ENCODE measurements around the gene EXOC6B. TPM values are rescaled to one million over a fixed set of nuclear protein-coding genes. Genes with fewer than 3 reads are reported as not detected.

EXOC6B gene
- polyA plus RNA-seq, 2 of the 4 experiments (the other 2 are of a cell fraction): 15.5 to 24.7 TPM

DNA sequence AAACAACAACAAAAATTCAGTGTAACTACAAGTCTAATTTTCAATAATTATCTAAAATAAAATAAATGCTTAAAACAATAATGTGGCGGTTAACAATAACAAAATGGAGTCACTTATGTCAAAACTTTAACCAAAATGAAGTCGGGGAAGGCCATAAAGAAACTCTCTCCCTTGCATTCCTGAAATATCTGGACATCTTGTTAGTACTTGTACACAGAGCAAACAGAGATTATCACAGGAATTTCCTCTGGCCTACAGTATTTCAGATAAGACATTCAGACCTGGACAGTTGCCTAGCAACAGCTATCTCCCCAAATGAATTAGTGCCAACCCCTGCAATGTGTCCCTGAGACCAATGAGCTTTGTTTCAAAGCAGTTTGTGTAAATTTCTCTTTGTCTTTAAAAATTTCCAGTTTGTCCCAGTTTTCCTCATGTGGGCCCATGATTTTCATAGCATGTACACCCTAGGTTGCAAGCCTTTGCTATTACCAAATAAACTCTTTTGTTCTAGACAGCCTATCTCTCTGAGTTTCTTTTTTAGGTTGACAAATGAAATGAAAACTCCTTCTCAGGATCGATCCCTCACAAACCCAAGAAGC is 68.6 kb downstream of the EXOC6B start (continued):
- no peak for TF ChIP-seq NFE2L2 (conservative IDR thresholded peaks at IDR 0.05; ENCODE audit: low read length)
- no peak for TF ChIP-seq CHD4 (IDR thresholded peaks at IDR 0.05; ENCODE audit: borderline replicate concordance)
- TF ChIP-seq, protein P1, sequence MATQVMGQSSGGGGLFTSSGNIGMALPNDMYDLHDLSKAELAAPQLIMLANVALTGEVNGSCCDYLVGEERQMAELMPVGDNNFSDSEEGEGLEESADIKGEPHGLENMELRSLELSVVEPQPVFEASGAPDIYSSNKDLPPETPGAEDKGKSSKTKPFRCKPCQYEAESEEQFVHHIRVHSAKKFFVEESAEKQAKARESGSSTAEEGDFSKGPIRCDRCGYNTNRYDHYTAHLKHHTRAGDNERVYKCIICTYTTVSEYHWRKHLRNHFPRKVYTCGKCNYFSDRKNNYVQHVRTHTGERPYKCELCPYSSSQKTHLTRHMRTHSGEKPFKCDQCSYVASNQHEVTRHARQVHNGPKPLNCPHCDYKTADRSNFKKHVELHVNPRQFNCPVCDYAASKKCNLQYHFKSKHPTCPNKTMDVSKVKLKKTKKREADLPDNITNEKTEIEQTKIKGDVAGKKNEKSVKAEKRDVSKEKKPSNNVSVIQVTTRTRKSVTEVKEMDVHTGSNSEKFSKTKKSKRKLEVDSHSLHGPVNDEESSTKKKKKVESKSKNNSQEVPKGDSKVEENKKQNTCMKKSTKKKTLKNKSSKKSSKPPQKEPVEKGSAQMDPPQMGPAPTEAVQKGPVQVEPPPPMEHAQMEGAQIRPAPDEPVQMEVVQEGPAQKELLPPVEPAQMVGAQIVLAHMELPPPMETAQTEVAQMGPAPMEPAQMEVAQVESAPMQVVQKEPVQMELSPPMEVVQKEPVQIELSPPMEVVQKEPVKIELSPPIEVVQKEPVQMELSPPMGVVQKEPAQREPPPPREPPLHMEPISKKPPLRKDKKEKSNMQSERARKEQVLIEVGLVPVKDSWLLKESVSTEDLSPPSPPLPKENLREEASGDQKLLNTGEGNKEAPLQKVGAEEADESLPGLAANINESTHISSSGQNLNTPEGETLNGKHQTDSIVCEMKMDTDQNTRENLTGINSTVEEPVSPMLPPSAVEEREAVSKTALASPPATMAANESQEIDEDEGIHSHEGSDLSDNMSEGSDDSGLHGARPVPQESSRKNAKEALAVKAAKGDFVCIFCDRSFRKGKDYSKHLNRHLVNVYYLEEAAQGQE (IDR thresholded peaks at IDR 0.05): no peak
- peak; percentile 92 for TF ChIP-seq HOXA7 (CRISPR knock-in tag; IDR thresholded peaks at IDR 0.05)
- peak; percentile 99 for TF ChIP-seq HEYL (CRISPR knock-in tag; IDR thresholded peaks at IDR 0.05)
- TF ChIP-seq TFCP2L1 (CRISPR knock-in tag; IDR thresholded peaks at IDR 0.05): peak; percentile 90
- TF ChIP-seq HOXB5 (CRISPR knock-in tag; IDR thresholded peaks at IDR 0.05): peak; percentile 99
- no peak for TF ChIP-seq RAD21 (conservative IDR thresholded peaks at IDR 0.05 in 1 of 2, IDR thresholded peaks at IDR 0.05 in 1 of 2)
- TF ChIP-seq POLR2A (IDR thresholded peaks at IDR 0.05; ENCODE audit: low read length): no peak
- no peak for TF ChIP-seq EHMT2 (IDR thresholded peaks at IDR 0.05; ENCODE audit: low read depth)
- no peak for TF ChIP-seq CHD2 (IDR thresholded peaks at IDR 0.05; ENCODE audit: low read length, partially characterized antibody)
- TF ChIP-seq ZFP36 (IDR thresholded peaks at IDR 0.05; ENCODE audit: borderline replicate concordance, partially characterized antibody): no peak
- peak; percentile 96 for TF ChIP-seq RARB (CRISPR knock-in tag; IDR thresholded peaks at IDR 0.05)
- TF ChIP-seq, protein P2, sequence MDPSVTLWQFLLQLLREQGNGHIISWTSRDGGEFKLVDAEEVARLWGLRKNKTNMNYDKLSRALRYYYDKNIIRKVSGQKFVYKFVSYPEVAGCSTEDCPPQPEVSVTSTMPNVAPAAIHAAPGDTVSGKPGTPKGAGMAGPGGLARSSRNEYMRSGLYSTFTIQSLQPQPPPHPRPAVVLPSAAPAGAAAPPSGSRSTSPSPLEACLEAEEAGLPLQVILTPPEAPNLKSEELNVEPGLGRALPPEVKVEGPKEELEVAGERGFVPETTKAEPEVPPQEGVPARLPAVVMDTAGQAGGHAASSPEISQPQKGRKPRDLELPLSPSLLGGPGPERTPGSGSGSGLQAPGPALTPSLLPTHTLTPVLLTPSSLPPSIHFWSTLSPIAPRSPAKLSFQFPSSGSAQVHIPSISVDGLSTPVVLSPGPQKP (IDR thresholded peaks at IDR 0.05; ENCODE audit: low read depth, low read length): no peak
- TF ChIP-seq, protein P3, sequence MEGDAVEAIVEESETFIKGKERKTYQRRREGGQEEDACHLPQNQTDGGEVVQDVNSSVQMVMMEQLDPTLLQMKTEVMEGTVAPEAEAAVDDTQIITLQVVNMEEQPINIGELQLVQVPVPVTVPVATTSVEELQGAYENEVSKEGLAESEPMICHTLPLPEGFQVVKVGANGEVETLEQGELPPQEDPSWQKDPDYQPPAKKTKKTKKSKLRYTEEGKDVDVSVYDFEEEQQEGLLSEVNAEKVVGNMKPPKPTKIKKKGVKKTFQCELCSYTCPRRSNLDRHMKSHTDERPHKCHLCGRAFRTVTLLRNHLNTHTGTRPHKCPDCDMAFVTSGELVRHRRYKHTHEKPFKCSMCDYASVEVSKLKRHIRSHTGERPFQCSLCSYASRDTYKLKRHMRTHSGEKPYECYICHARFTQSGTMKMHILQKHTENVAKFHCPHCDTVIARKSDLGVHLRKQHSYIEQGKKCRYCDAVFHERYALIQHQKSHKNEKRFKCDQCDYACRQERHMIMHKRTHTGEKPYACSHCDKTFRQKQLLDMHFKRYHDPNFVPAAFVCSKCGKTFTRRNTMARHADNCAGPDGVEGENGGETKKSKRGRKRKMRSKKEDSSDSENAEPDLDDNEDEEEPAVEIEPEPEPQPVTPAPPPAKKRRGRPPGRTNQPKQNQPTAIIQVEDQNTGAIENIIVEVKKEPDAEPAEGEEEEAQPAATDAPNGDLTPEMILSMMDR (IDR thresholded peaks at IDR 0.05): no peak
- TF ChIP-seq, protein P4, sequence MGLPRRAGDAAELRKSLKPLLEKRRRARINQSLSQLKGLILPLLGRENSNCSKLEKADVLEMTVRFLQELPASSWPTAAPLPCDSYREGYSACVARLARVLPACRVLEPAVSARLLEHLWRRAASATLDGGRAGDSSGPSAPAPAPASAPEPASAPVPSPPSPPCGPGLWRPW (IDR thresholded peaks at IDR 0.05): no peak
- TF ChIP-seq KDM5A (IDR thresholded peaks at IDR 0.05): no peak
- TF ChIP-seq POLR2AphosphoS2 (conservative IDR thresholded peaks at IDR 0.05; ENCODE audit: low read length): no peak
- no peak for TF ChIP-seq BHLHE40 (IDR thresholded peaks at IDR 0.05; ENCODE audit: low read depth, low read length)
- TF ChIP-seq NPAS2 (CRISPR knock-in tag; IDR thresholded peaks at IDR 0.05; ENCODE audit: borderline replicate concordance): peak; percentile 96
- TF ChIP-seq ZC3H11A (IDR thresholded peaks at IDR 0.05): no peak
- TF ChIP-seq, protein P5, sequence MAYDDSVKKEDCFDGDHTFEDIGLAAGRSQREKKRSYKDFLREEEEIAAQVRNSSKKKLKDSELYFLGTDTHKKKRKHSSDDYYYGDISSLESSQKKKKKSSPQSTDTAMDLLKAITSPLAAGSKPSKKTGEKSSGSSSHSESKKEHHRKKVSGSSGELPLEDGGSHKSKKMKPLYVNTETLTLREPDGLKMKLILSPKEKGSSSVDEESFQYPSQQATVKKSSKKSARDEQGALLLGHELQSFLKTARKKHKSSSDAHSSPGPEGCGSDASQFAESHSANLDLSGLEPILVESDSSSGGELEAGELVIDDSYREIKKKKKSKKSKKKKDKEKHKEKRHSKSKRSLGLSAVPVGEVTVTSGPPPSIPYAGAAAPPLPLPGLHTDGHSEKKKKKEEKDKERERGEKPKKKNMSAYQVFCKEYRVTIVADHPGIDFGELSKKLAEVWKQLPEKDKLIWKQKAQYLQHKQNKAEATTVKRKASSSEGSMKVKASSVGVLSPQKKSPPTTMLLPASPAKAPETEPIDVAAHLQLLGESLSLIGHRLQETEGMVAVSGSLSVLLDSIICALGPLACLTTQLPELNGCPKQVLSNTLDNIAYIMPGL (CRISPR knock-in tag; IDR thresholded peaks at IDR 0.05; ENCODE audit: borderline replicate concordance): peak; percentile 54; the same call in 1 of the 2 replicates
- TF ChIP-seq TP53 (CRISPR knock-in tag; IDR thresholded peaks at IDR 0.05): no peak
- no peak for TF ChIP-seq KDM1A (IDR thresholded peaks at IDR 0.05; ENCODE audit: low read depth)
- no peak for TF ChIP-seq RFX5 (IDR thresholded peaks at IDR 0.05)
- no peak for TF ChIP-seq MAFK (IDR thresholded peaks at IDR 0.05; ENCODE audit: partially characterized antibody)
- no peak for TF ChIP-seq RNF2 (IDR thresholded peaks at IDR 0.05; ENCODE audit: borderline replicate concordance, low read depth)
- TF ChIP-seq, protein P6, sequence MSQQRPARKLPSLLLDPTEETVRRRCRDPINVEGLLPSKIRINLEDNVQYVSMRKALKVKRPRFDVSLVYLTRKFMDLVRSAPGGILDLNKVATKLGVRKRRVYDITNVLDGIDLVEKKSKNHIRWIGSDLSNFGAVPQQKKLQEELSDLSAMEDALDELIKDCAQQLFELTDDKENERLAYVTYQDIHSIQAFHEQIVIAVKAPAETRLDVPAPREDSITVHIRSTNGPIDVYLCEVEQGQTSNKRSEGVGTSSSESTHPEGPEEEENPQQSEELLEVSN (IDR thresholded peaks at IDR 0.05; ENCODE audit: borderline replicate concordance, low read depth): no peak
- TF ChIP-seq JUN (IDR thresholded peaks at IDR 0.05): no peak
- no peak for TF ChIP-seq FOSL2 (IDR thresholded peaks at IDR 0.05)
- TF ChIP-seq FOSL2 (CRISPR knock-in tag; IDR thresholded peaks at IDR 0.05): peak; percentile 56
- TF ChIP-seq PHF8 (IDR thresholded peaks at IDR 0.05; ENCODE audit: borderline replicate concordance, low read depth): no peak
- no peak for TF ChIP-seq HDAC2 (IDR thresholded peaks at IDR 0.05)
- TF ChIP-seq, protein P7, sequence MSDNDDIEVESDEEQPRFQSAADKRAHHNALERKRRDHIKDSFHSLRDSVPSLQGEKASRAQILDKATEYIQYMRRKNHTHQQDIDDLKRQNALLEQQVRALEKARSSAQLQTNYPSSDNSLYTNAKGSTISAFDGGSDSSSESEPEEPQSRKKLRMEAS (IDR thresholded peaks at IDR 0.05): no peak
- no peak for TF ChIP-seq SMC3 (IDR thresholded peaks at IDR 0.05)
